K562 (cell line): ENCODE measurements around the gene MOB3C. TPM values are rescaled to one million over a fixed set of nuclear protein-coding genes. Genes with fewer than 3 reads are reported as not detected.

ENCODE experiments used
- CHD1 ChIP-seq: fragments of 200-600 bp; sonication (generic); IDR thresholded peaks from one replicate; pipeline ENCODE4 v1.6.1; 2012; ENCODE audit warnings: mild to moderate bottlenecking, moderate library complexity, low read length, inconsistent platforms
- ESRRB ChIP-seq: fragments of 250-450 bp; sonication (Bioruptor Pico); IDR thresholded peaks from 2 replicates; pipeline ENCODE4 v1.5.0; 2020; ENCODE audit warnings: mild to moderate bottlenecking, moderate library complexity, borderline replicate concordance
- LARP7 ChIP-seq: fragments of 450-650 bp; IDR thresholded peaks from 2 replicates; pipeline ENCODE4 v1.6.1; 2016
- TEAD2 ChIP-seq: fragments of 450-650 bp; IDR thresholded peaks from 2 replicates; pipeline ENCODE4 v1.6.1; 2016; ENCODE audit warnings: missing genetic modification characterization, control low read depth, missing compliant biosample characterization
- XRCC4 ChIP-seq: IDR thresholded peaks from one replicate; pipeline ENCODE4 v1.6.1; 2011; ENCODE audit not compliant: insufficient read depth, insufficient read length; ENCODE audit errors: extremely low read depth
- ZNF77 ChIP-seq: fragments of 250-450 bp; sonication (Bioruptor Pico); IDR thresholded peaks from 2 replicates; pipeline ENCODE4 v1.5.0; 2020
- polyA plus RNA-seq, 8 experiments: library from polyadenylated mRNA; depleted of rRNA in 4 of 8; stranded (reverse) in 5 of 8; unstranded in 3 of 8; fragments of >200 nt; fragmentation: Nextera tagmentation in 2 of 8; fragmentation: Illumina TruSeq in 1 of 8; extraction: Ambion mirVana in 2 of 8; extraction: Trizol in 1 of 8; gene quantifications; 2 replicates each; pipeline versions ENCODE4 v1.2.1 to v1.2.3, GENCODE V29; 2011 to 2014; ENCODE audit warnings: inconsistent platforms in 1 of 8, missing spikeins in 1 of 8
- total RNA-seq, 7 experiments: library from RNA; depleted of rRNA in 6 of 7; stranded (reverse); fragments of >200 nt in 6 of 7; fragmentation: Illumina TruSeq in 2 of 7; extraction: Trizol in 2 of 7; gene quantifications; 2 replicates each; pipeline versions ENCODE4 v1.2.1 to v1.2.3, GENCODE V29; 2011 to 2021; ENCODE audit warnings: low replicate concordance in 1 of 7
- TF ChIP-seq, protein P1 (sequence below): fragments of 250-450 bp; sonication (Bioruptor Pico); IDR thresholded peaks from 2 replicates; pipeline ENCODE4 v1.8.0; 2021; ENCODE audit warnings: moderate library complexity, mild to moderate bottlenecking, inconsistent platforms
- TF ChIP-seq, protein P2 (sequence below): fragments of 250-450 bp; sonication (Bioruptor Pico); IDR thresholded peaks from 2 replicates; pipeline ENCODE4 v1.4.0; 2020; ENCODE audit warnings: mild to moderate bottlenecking, moderate library complexity
- TF ChIP-seq, protein P3 (sequence below): fragments of 450-650 bp; formaldehyde crosslinking; IDR thresholded peaks from 2 replicates; pipeline ENCODE4 v1.4.0; 2020; ENCODE audit warnings: mild to moderate bottlenecking, moderate library complexity
- TF ChIP-seq, protein P4 (sequence below): sonication (generic); formaldehyde crosslinking; IDR thresholded peaks from 2 replicates; pipeline ENCODE4 v1.8.0; 2022; ENCODE audit warnings: mild to moderate bottlenecking, missing genetic modification reagents
- TF ChIP-seq, protein P5 (sequence below): fragments of 250-450 bp; sonication (Bioruptor Pico); IDR thresholded peaks from 2 replicates; pipeline ENCODE4 v1.5.0; 2021; ENCODE audit warnings: mild to moderate bottlenecking, borderline replicate concordance
- TF ChIP-seq, protein P6 (sequence below): fragments of 450-650 bp; IDR thresholded peaks from one replicate; pipeline ENCODE4 v1.6.1; 2018; ENCODE audit warnings: mild to moderate bottlenecking, moderate library complexity; ENCODE audit not compliant: partially characterized antibody

The MOB3C gene
- total and polyA plus RNA-seq, 9 of the 15 experiments (the other 6 are each of a cell fraction or from before 2014, with no cell fraction given): 1.0 to 7.5 (median 3.7) TPM

DNA sequence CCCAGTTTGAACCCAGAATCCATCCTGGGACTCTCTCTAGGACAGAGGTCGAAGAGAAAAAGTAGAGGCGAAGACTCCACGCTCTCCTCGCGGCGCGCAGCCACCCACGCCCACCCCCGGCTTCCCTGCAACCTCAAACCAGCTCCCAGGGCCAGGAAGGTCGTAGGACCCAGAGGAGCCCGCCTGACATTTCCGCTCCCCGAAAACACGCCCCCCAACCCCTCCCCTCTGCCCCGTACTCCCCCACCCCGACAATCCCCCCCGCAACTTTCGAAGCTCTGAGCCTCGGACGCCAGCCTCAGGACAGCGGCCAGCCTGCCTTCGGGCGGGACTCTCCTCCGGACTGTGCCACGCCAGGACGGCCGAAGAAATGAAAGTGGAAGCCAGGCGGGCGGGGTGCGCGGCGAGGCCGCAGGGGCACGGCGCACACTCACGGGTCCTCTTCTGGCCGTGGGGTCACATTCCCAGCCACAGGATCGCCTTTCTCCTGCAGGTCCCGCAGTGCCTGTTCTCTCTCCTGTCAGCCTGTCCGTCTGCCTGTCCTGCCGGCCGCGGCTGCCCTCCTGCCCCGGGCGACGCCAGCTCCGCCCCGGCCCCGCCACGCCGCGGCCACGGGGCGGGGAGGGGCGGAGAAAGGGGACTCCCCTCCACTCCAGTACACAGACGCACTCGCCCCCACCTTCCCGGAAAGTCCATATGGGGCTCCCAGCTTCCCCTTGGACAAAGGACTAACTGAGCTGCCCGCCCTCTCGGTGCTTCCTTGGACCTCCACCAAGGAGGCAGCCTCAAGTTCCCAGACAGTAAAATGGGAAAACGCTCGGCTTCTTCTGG lies at the start of gene MOB3C (continued):
- TF ChIP-seq, protein P1, sequence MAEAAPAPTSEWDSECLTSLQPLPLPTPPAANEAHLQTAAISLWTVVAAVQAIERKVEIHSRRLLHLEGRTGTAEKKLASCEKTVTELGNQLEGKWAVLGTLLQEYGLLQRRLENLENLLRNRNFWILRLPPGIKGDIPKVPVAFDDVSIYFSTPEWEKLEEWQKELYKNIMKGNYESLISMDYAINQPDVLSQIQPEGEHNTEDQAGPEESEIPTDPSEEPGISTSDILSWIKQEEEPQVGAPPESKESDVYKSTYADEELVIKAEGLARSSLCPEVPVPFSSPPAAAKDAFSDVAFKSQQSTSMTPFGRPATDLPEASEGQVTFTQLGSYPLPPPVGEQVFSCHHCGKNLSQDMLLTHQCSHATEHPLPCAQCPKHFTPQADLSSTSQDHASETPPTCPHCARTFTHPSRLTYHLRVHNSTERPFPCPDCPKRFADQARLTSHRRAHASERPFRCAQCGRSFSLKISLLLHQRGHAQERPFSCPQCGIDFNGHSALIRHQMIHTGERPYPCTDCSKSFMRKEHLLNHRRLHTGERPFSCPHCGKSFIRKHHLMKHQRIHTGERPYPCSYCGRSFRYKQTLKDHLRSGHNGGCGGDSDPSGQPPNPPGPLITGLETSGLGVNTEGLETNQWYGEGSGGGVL (CRISPR knock-in tag): no peak
- TF ChIP-seq, protein P2, sequence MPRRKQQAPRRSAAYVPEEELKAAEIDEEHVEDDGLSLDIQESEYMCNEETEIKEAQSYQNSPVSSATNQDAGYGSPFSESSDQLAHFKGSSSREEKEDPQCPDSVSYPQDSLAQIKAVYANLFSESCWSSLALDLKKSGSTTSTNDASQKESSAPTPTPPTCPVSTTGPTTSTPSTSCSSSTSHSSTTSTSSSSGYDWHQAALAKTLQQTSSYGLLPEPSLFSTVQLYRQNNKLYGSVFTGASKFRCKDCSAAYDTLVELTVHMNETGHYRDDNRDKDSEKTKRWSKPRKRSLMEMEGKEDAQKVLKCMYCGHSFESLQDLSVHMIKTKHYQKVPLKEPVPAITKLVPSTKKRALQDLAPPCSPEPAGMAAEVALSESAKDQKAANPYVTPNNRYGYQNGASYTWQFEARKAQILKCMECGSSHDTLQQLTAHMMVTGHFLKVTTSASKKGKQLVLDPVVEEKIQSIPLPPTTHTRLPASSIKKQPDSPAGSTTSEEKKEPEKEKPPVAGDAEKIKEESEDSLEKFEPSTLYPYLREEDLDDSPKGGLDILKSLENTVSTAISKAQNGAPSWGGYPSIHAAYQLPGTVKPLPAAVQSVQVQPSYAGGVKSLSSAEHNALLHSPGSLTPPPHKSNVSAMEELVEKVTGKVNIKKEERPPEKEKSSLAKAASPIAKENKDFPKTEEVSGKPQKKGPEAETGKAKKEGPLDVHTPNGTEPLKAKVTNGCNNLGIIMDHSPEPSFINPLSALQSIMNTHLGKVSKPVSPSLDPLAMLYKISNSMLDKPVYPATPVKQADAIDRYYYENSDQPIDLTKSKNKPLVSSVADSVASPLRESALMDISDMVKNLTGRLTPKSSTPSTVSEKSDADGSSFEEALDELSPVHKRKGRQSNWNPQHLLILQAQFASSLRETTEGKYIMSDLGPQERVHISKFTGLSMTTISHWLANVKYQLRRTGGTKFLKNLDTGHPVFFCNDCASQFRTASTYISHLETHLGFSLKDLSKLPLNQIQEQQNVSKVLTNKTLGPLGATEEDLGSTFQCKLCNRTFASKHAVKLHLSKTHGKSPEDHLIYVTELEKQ (CRISPR knock-in tag): no peak
- TF ChIP-seq, protein P3, sequence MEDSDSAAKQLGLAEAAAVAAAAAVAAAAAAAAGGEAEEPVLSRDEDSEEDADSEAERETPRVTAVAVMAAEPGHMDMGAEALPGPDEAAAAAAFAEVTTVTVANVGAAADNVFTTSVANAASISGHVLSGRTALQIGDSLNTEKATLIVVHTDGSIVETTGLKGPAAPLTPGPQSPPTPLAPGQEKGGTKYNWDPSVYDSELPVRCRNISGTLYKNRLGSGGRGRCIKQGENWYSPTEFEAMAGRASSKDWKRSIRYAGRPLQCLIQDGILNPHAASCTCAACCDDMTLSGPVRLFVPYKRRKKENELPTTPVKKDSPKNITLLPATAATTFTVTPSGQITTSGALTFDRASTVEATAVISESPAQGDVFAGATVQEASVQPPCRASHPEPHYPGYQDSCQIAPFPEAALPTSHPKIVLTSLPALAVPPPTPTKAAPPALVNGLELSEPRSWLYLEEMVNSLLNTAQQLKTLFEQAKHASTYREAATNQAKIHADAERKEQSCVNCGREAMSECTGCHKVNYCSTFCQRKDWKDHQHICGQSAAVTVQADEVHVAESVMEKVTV (CRISPR knock-in tag): no peak
- TF ChIP-seq, protein P4, sequence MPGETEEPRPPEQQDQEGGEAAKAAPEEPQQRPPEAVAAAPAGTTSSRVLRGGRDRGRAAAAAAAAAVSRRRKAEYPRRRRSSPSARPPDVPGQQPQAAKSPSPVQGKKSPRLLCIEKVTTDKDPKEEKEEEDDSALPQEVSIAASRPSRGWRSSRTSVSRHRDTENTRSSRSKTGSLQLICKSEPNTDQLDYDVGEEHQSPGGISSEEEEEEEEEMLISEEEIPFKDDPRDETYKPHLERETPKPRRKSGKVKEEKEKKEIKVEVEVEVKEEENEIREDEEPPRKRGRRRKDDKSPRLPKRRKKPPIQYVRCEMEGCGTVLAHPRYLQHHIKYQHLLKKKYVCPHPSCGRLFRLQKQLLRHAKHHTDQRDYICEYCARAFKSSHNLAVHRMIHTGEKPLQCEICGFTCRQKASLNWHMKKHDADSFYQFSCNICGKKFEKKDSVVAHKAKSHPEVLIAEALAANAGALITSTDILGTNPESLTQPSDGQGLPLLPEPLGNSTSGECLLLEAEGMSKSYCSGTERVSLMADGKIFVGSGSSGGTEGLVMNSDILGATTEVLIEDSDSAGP (CRISPR knock-in tag): no peak
- TF ChIP-seq, protein P5, sequence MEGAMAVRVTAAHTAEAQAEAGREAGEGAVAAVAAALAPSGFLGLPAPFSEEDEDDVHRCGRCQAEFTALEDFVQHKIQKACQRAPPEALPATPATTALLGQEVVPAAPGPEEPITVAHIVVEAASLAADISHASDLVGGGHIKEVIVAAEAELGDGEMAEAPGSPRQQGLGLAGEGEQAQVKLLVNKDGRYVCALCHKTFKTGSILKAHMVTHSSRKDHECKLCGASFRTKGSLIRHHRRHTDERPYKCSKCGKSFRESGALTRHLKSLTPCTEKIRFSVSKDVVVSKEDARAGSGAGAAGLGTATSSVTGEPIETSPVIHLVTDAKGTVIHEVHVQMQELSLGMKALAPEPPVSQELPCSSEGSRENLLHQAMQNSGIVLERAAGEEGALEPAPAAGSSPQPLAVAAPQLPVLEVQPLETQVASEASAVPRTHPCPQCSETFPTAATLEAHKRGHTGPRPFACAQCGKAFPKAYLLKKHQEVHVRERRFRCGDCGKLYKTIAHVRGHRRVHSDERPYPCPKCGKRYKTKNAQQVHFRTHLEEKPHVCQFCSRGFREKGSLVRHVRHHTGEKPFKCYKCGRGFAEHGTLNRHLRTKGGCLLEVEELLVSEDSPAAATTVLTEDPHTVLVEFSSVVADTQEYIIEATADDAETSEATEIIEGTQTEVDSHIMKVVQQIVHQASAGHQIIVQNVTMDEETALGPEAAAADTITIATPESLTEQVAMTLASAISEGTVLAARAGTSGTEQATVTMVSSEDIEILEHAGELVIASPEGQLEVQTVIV (CRISPR knock-in tag): no peak
- TF ChIP-seq ESRRB (CRISPR knock-in tag): no peak
- TF ChIP-seq ZNF77 (CRISPR knock-in tag): no peak
- TF ChIP-seq, protein P6, sequence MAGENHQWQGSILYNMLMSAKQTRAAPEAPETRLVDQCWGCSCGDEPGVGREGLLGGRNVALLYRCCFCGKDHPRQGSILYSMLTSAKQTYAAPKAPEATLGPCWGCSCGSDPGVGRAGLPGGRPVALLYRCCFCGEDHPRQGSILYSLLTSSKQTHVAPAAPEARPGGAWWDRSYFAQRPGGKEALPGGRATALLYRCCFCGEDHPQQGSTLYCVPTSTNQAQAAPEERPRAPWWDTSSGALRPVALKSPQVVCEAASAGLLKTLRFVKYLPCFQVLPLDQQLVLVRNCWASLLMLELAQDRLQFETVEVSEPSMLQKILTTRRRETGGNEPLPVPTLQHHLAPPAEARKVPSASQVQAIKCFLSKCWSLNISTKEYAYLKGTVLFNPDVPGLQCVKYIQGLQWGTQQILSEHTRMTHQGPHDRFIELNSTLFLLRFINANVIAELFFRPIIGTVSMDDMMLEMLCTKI: no peak
- no peak for TF ChIP-seq LARP7
- no peak for TF ChIP-seq XRCC4
- TF ChIP-seq TEAD2 (tag): no peak
- no peak for TF ChIP-seq CHD1
